ENCODE results near the gene EPOP.

DNA sequence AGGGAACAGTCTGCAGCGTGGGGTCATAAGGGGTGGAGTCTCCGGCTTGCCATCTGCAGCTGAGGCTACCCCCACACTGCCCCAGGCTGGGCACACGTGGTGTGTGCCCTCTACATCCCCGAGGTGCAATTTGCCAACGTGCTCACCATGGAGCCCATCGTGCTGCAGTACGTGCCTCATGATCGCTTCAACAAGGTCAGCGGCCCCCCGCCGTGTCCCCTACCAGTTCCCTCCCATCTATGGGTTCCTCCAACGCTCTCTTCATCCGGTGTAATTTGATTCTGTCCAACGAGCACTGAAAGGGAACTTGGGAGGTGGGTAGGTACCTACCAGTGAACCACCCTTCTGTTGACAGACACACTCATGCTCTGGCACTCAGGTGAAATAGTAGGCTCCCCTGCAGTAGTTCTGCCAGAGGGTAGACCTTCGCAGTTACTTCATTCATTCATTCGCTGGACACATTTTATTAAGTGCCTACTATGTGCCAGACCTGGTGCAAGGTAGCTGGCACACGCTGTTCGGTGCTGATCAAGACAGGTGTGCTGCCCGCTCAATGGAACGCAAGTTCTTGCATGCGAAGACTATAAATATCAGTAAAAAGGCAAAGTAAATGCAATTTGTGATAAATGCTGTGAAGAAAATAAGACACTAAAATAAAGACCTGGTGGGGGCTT lies 33.1 kb upstream of the EPOP start:
- TF ChIP-seq, protein P1, sequence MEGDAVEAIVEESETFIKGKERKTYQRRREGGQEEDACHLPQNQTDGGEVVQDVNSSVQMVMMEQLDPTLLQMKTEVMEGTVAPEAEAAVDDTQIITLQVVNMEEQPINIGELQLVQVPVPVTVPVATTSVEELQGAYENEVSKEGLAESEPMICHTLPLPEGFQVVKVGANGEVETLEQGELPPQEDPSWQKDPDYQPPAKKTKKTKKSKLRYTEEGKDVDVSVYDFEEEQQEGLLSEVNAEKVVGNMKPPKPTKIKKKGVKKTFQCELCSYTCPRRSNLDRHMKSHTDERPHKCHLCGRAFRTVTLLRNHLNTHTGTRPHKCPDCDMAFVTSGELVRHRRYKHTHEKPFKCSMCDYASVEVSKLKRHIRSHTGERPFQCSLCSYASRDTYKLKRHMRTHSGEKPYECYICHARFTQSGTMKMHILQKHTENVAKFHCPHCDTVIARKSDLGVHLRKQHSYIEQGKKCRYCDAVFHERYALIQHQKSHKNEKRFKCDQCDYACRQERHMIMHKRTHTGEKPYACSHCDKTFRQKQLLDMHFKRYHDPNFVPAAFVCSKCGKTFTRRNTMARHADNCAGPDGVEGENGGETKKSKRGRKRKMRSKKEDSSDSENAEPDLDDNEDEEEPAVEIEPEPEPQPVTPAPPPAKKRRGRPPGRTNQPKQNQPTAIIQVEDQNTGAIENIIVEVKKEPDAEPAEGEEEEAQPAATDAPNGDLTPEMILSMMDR (IDR thresholded peaks at IDR 0.05): no peak
- TF ChIP-seq ZFX (IDR thresholded peaks at IDR 0.05; ENCODE audit: borderline replicate concordance): no peak
